ENCODE measurements around the gene EVA1A.
"Not testable (repeated sequence)": the region's sequence is repeated elsewhere in the genome, so short reads cannot be mapped to it uniquely, and the experiment has no call there.

EVA1A gene

GRCh38 chr2:75494137-75494769 is 66.5 kb downstream of the EVA1A start:
- in situ Hi-C loops (cut with MboI; ENCODE audit: low sequenced_read_pairs), result no loop called here

DNA sequence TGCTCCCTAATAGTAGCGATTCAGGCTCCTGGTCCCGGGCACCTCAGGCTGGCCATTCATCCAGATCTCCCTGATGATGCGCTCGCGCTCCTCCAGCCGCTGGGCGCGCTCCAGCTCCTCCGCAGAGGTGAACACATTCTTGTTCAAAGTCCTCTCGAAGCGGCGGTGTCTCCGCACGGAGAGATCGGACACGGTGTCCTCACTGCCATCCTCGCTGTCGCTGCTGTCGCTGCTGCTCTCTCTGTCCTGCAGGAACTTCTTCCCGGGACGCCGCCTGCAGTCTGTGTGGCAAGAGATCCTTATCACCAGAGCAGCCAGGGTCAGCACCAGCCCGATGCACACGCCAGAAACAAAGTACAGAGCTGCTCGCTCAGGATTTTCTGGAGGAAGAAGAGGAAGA is 67.5 kb downstream of the EVA1A start:
- in situ Hi-C loops (cut with MboI; ENCODE audit: low sequenced_read_pairs), result no loop called here

GRCh38 chr2:75491129-75491753 is 69.5 kb downstream of the EVA1A start:
- in situ Hi-C loops (cut with MboI; ENCODE audit: low sequenced_read_pairs), result no loop called here

- in situ Hi-C loops (cut with MboI; ENCODE audit: low sequenced_read_pairs), result no loop called here
These were observed 71.0 kb downstream of the EVA1A start for GRCh38 chr2:75489721-75490120.

GRCh38 chr2:75488157-75488556 is 72.6 kb downstream of the EVA1A start:
- in situ Hi-C loops (cut with MboI; ENCODE audit: low sequenced_read_pairs), result no loop called here

GRCh38 chr2:75486735-75487134 is 74.0 kb downstream of the EVA1A start:
- in situ Hi-C loops (cut with MboI; ENCODE audit: low sequenced_read_pairs), result not testable (repeated sequence)

- in situ Hi-C loops (cut with MboI; ENCODE audit: low sequenced_read_pairs), result no loop called here
These were observed 75.9 kb downstream of the EVA1A start for GRCh38 chr2:75484840-75485239.

GRCh38 chr2:75483878-75484277 is 76.9 kb downstream of the EVA1A start:
- in situ Hi-C loops (cut with MboI; ENCODE audit: low sequenced_read_pairs), result no loop called here

DNA sequence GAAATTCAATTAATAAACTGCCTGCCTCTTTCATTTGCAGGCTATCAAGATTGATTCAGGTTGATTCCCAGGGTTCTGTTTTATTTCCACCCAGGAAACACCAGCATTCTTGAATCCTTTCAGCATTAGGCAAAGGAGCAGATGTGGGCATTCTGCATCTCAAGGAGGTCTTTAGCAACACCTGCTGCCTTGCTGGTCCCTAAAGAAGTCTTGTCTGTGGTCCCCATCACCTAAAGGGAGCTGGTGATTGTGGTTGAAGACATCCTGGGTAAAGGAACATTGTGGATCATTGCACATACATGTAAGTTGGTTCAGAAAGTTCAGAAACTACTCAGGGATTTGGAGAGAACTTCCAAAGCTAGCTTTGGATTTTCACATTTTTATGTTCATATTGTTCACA is 78.3 kb downstream of the EVA1A start:
- in situ Hi-C loops (cut with MboI; ENCODE audit: low sequenced_read_pairs), result no loop called here

DNA sequence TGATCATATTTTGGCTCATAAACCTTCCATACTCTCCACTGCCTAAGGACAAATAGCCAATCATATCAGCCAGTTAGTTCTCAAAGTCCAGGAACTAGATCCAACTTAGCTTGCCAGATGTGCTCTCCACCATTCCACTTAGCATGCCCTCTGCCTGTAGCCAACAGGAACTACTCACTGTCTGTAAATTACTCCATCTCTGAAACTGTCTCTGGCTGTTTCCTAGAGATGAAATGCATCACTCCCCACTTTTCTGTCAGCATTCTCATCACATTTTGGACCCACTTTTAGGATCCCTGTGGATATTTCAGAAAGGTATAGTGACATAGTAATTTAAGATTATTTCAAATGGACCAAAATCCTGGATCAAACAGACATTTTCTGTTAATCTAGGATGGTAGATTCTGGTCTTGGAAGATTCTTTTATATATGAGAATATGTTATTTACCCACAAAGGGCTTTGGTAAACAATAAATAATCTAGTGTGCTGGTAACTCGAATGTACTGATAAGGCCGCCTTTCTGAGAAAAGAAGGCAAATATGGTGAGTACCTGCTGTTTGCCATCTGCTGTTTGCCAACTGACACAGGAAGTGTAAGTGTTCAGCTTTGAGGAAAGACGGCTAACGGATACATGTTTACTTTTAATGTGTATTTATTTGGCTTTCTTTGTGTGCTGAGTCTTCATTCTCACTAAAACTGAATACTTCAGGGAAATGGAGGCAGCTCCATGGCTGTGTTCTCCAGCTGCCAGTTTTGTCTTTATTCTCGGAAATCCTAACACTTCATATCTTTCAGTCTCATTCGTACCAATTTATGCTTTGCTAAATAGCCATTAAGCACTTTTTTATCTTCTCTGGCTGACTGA is 79.5 kb downstream of the EVA1A start:
- in situ Hi-C loops (cut with MboI; ENCODE audit: low sequenced_read_pairs), result no loop called here

DNA sequence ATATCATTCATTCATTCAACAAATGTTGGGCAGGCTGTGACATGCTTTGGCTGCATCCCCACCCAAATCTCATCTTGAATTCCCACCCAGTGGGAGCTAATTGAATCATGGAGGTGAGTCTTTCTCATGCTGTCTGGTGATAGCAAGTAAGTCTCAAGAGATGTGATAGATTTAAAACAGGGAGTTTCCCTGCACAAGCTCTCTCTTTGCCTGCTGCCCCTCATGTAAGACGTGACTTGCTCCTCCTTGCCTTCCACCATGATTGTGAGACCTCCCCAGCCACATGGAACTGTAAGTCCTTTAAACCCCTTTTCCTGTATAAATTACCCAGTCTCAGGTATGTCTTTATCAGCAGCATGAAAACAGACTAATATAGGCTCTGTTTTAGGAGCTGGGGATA is 83.0 kb downstream of the EVA1A start:
- in situ Hi-C loops (cut with MboI; ENCODE audit: low sequenced_read_pairs), result not testable (repeated sequence)

GRCh38 chr2:75476761-75477160 is 84.0 kb downstream of the EVA1A start:
- in situ Hi-C loops (cut with MboI; ENCODE audit: low sequenced_read_pairs), result no loop called here

- in situ Hi-C loops (cut with MboI; ENCODE audit: low sequenced_read_pairs), result no loop called here
These were observed 84.8 kb downstream of the EVA1A start for GRCh38 chr2:75475976-75476375.

DNA sequence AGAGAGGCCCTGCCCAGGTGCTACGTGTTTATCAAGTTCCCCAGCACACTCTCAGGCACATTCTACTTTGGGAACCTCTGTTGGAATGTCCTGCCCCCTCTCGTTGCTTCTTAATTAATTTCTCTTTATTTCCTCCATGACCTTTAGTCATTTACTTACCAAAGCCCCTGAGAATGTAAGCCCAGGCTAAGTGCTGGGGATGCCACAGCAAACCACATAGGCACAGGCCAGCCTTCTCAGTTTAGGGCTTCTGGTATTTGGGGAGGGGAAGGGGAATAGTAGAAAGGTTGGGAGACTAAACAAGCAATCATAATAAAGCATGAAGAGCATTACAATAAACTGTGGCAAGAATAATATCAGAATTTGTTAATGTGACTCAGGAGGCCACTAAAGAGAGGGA is 85.7 kb downstream of the EVA1A start:
- in situ Hi-C loops (cut with MboI; ENCODE audit: low sequenced_read_pairs), result no loop called here

DNA sequence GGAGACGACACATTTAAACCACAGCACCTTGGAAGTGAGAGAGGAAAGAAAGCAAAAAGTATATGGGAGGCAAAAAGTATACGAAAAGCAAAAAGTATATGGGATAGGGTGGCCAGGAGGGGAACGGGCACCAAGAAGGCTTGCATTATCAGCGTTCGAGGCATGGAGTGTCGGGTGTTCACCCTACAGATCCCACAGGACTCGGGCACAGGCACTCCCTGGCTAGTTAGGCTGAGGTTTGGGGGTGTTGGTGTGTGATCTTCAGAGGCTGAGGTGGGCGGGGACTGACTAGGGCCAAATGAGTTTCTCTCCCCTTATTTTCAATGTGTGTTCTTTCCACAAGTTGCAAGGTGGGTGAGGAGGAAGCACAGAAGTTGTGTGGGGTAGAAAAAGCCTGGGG is 86.6 kb downstream of the EVA1A start:
- in situ Hi-C loops (cut with MboI; ENCODE audit: low sequenced_read_pairs), result no loop called here

- in situ Hi-C loops (cut with MboI; ENCODE audit: low sequenced_read_pairs), result no loop called here
These were observed 93.9 kb downstream of the EVA1A start for GRCh38 chr2:75466708-75467311.

- in situ Hi-C loops (cut with MboI; ENCODE audit: low sequenced_read_pairs), result no loop called here
These were observed 95.3 kb downstream of the EVA1A start for GRCh38 chr2:75465317-75465984.

- in situ Hi-C loops (cut with MboI; ENCODE audit: low sequenced_read_pairs), result no loop called here
These were observed 96.3 kb downstream of the EVA1A start for GRCh38 chr2:75464348-75464946.

GRCh38 chr2:75462721-75463120 is 98.0 kb downstream of the EVA1A start:
- in situ Hi-C loops (cut with MboI; ENCODE audit: low sequenced_read_pairs), result no loop called here

DNA sequence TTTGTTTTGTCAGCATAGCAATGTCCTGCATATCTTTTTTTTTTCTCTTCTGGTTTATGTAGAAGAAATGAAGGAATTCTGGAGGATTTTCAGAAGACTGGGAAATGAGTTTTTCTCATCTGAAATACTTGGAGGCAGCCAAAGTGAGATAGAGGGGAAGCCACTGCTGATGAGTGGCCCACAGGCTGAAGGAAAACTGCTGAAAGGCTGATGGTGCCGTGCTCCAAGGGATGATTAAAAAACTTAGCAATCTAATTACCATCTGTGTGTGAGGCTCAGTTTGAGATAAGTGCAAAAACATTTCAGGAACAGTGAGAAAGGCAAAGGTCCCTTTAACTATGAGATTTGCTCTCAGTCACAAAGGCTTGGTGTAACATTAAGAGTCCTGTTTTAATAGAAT is 98.5 kb downstream of the EVA1A start:
- in situ Hi-C loops (cut with MboI; ENCODE audit: low sequenced_read_pairs), result no loop called here

DNA sequence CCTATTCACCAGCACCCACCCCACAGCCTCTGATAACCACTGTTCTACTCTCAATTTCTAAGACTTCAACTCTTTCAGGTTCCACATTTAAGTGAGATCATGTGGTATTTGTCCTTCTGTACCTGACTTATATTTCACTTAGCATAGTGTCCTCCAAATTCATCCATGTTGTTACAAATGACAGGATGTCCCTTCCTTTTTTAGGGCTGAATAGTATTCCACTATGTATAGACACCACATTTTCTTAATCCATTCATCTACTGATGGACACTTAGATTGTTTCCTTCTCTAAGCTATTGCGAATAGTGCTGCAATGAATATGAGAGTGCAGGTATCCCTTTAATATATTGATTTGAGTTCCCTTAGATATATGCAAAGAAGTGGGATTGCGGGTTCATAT is 100.1 kb downstream of the EVA1A start:
- in situ Hi-C loops (cut with MboI; ENCODE audit: low sequenced_read_pairs), result no loop called here
